NOMO-1 treated with dmso at 0.1 percent for 144 hours (cell line): ENCODE results near the gene MDH1B.

Experiments
- DNase-seq: peaks from one replicate; lab custom pipeline; 2025; ENCODE audit not compliant: unreplicated experiment; lab: John Stamatoyannopoulos, UW

Gene MDH1B

GRCh38 chr2:206698811-206699210 lies 66.3 kb downstream of the MDH1B start:
- DNase-seq: no peak

DNA sequence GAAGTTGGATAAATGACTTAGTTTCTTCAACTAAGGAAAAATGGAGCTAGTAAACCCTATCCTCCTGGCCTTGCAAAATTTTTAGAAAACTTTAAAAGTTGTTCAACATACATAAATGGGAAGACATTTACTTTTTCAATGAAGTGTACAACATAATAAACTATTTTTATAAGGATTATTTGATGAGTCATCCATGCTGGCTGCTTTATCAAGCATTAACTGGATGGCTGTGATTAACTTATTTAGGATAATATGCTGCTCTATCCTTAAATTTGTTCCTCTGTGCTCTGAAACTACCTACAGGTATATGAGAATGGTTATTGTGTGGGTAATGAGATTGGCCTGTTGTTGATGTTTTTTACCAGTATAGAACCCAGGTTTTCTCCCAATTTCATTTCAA lies 68.2 kb downstream of the MDH1B start:
- DNase-seq: no peak

DNA sequence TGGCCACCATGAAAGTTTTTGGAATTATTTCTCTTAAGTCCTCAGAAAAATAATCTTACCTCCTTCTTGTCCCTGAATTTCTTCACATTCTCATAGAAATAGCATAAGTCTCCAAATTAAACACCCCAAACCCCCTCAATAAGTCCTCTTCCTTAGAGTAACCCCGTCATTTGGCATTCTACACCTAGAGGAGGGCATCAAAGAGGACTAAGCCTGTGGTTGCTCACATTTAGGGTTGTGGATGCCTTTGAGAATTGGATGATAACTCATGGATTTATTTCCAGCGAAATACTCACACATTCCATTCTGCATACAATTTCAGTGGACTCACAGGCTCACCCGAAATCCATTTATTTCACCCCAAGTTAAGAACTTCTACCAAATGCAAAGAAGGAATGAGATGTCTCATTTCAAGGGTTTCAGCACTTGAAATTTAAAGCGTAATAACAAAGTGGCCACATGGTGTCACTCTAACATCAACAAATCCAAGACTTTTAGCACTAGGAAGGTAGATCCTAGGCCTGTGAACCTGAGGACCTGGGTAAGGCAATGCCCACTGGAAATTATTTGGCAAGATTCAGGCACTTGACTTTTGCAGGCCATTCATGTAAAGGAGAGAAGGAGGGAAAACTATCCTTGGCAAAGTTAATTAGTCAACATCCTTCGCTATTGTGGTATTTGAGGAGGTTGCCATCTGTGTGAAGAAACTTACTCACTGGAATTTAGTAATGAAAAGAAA lies 71.6 kb downstream of the MDH1B start:
- DNase-seq: peak; percentile 1

GRCh38 chr2:206692971-206693370 lies 72.2 kb downstream of the MDH1B start:
- no peak for DNase-seq

DNA sequence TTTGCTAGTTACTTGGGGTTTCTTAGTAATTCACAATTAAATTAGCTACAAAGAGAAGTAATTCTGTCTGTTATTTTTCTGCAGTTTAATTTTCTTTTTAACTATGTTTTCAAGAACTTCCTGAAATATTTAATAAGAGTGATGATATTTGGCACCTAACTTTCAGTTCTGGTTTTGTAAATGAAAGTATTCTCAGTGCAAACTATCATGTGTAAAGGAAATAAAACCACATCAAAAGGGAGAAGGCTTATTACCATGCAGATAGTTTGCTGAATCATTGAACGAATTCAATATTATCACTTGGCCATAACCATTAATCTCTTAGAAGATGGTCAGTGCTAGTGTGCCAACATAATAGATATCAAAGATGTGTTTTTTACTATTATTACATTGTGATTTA lies 76.1 kb downstream of the MDH1B start:
- DNase-seq: no peak

- no peak for DNase-seq
Observed at GRCh38 chr2:206688453-206688852, 76.7 kb downstream of the MDH1B start.
